ENCODE results near the gene COL26A1.
A peak's percentile ranks its signal among the peaks of the same experiment; 100 is the strongest.
"Not testable (repeated sequence)": the region's sequence is repeated elsewhere in the genome, so short reads cannot be mapped to it uniquely, and the experiment has no call there.

Gene COL26A1

DNA sequence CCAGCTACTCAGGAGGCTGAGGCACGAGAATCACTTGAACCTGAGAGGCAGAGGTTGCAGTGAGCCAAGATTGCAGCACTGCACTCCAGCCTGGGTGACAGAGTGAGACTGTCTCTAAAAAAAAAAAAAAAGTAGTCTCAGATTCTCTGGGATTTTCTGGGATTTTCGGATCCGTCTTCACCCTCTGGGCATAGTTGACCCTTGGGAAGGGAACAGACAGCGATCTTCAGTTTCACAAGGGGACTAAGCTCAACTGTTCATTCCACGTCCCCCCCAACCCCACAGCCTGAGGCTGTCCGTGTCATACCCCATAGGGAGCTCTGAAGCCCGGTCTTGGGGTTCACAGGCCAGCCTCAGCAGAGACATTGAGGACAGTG lies 123.4 kb downstream of the COL26A1 start:
- Histone ChIP-seq H4K12ac (ENCODE audit: low read depth, low read length) (peak overlapping the region; percentile 54), H3K4ac (ENCODE audit: low read depth, low read length) (peak overlapping the region; percentile 74), H4K91ac (ENCODE audit: low read depth, low read length) (peak overlapping the region; percentile 99), H2AK5ac (ENCODE audit: low read length) (peak overlapping the region; percentile 78), H3K79me1 (ENCODE audit: low read length) (peaks cover 33% of the 10 kb centered on the region), H4K8ac (ENCODE audit: low read depth, low read length) (peak overlapping the region; percentile 86), H3K4me2 (ENCODE audit: low read length) (peak overlapping the region; percentile 67), H2BK120ac (ENCODE audit: insufficient read depth, low read length, poor library complexity) (peak overlapping the region; percentile 99), H2BK12ac (ENCODE audit: low read length) (peak overlapping the region; percentile 97), H3K9ac (ENCODE audit: low read length) (peak overlapping the region; percentile 60), H3K18ac (ENCODE audit: low read length) (peak overlapping the region; percentile 96), H3K14ac (ENCODE audit: low read length) (peak overlapping the region; percentile 93), H3K4me1 (ENCODE audit: control insufficient read depth in 1 of 2, insufficient read depth in 2 of 2, low read length in 2 of 2) (peaks cover 20 to 31% of the 10 kb centered on the region in 2 experiments), H3K27ac (ENCODE audit: low read depth, low read length) (peak overlapping the region; percentile 100), H3K79me2 (ENCODE audit: control insufficient read depth, insufficient read depth, low read length, poor library complexity) (peaks cover 10% of the 10 kb centered on the region), H2BK5ac (ENCODE audit: low read depth, low read length, poor library complexity) (peak overlapping the region; percentile 100)
- whole genome bisulfite sequencing (ENCODE audit: extremely low coverage, insufficient coverage, insufficient read length): no CpG with 5 or more reads among the region's 7 CpGs
- H3K36me3 ChIP-seq (ENCODE audit: control insufficient read depth in 1 of 2, insufficient read depth in 2 of 2, low read length in 2 of 2); H2AFZ ChIP-seq (ENCODE audit: insufficient read depth, low read length, poor library complexity); H3K9me3 ChIP-seq (ENCODE audit: insufficient read depth, low read depth, low read length); H3K23ac ChIP-seq (ENCODE audit: low read length); H3K4me3 ChIP-seq (ENCODE audit: low read depth, low read length); H3K27me3 ChIP-seq (ENCODE audit: insufficient read depth, low read length): not testable (repeated sequence)
- peak; percentile 57 to 71 for DNase-seq

DNA sequence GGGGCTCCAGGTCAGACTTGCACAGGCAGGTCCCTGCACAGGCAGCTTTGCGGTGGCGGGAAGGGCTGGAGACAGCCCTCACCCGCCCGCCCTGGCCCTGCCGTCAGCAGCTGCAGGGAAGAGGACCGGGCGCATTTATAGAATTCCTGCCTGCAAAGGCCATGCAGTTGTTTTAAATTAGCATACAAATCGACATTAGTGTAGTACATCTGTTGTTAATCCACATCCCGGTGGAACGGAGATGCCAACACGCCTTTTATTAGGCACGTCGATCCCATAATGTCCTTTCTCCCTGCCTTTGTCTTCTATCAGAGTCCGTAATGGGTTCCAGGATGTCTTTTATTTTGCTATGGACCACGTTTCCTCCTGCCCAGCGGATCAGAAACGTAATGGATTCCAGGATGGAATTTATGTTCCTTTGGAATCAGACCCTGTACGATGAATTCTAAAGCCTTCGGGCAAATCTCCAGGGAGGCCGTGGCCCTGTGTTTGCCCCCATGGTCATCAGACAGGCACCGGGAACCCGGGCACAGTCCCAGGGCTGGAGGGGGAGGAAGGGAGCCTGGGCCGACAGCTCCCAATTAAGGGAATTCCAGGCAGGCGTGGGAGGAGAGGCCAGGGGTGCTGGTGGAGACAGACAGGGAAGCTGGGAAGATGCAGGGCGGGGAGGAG lies 123.9 kb downstream of the COL26A1 start:
- Histone ChIP-seq H3K18ac (ENCODE audit: low read length) (peak overlapping the region; percentile 96), H2BK12ac (ENCODE audit: low read length) (peak overlapping the region; percentile 97), H4K8ac (ENCODE audit: low read depth, low read length) (peak overlapping the region; percentile 86), H3K4me2 (ENCODE audit: low read length) (peak overlapping the region; percentile 67), H3K4me3 (ENCODE audit: low read depth, low read length) (no peak overlapping the region), H3K14ac (ENCODE audit: low read length) (peak overlapping the region; percentile 93), H2BK5ac (ENCODE audit: low read depth, low read length, poor library complexity) (peak overlapping the region; percentile 100), H2BK120ac (ENCODE audit: insufficient read depth, low read length, poor library complexity) (peak overlapping the region; percentile 99), H3K79me1 (ENCODE audit: low read length) (peaks cover 33% of the 10 kb centered on the region), H4K12ac (ENCODE audit: low read depth, low read length) (peak overlapping the region; percentile 54), H2AK5ac (ENCODE audit: low read length) (no peak overlapping the region), H3K36me3 (ENCODE audit: control insufficient read depth in 1 of 2, insufficient read depth in 2 of 2, low read length in 2 of 2) (peaks cover 2 to 8% of the 10 kb centered on the region in 2 experiments), H2AFZ (ENCODE audit: insufficient read depth, low read length, poor library complexity) (no peak overlapping the region), H3K23ac (ENCODE audit: low read length) (no peak overlapping the region), H3K27ac (ENCODE audit: low read depth, low read length) (peak overlapping the region; percentile 100), H3K4ac (ENCODE audit: low read depth, low read length) (peak overlapping the region; percentile 74), H4K91ac (ENCODE audit: low read depth, low read length) (peak overlapping the region; percentile 99), H3K79me2 (ENCODE audit: control insufficient read depth, insufficient read depth, low read length, poor library complexity) (peaks cover 10% of the 10 kb centered on the region), H3K4me1 (ENCODE audit: control insufficient read depth in 1 of 2, insufficient read depth in 2 of 2, low read length in 2 of 2) (peaks cover 20 to 31% of the 10 kb centered on the region in 2 experiments), H3K9ac (ENCODE audit: low read length) (peak overlapping the region; percentile 60), H3K27me3 (ENCODE audit: insufficient read depth, low read length) (no peaks in the 10 kb centered on the region), H3K9me3 (ENCODE audit: insufficient read depth, low read depth, low read length) (no peaks in the 10 kb centered on the region)
- no CpG with 5 or more reads among the region's 25 CpGs for WGBS (ENCODE audit: extremely low coverage, insufficient coverage, insufficient read length)
- DNase-seq: peak; percentile 79 to 80

DNA sequence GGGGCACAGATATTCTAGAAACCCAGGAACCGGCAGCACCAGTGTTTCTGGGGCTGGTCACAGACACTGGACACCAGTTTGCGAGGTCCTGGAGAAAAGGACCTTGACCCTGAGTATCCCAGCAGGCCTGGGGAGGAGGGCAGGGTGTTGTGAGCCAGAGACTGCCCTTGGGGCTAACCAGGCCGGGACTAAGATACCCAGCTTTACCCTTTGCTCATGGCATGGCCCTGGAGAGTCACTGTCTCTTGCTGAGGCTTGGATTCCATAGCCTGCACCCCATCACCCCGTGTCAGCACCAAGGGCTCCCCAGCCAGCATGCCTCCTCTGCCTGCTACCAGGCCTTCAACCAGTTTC lies 124.4 kb downstream of the COL26A1 start:
- no CpG with 5 or more reads among the region's 4 CpGs for WGBS (ENCODE audit: extremely low coverage, insufficient coverage, insufficient read length)
- Histone ChIP-seq H3K14ac (ENCODE audit: low read length) (peak overlapping the region; percentile 90), H2BK12ac (ENCODE audit: low read length) (peak overlapping the region; percentile 81), H3K79me2 (ENCODE audit: control insufficient read depth, insufficient read depth, low read length, poor library complexity) (peaks cover 10% of the 10 kb centered on the region), H2AK5ac (ENCODE audit: low read length) (peak overlapping the region; percentile 96), H3K23ac (ENCODE audit: low read length) (no peak overlapping the region), H3K27ac (ENCODE audit: low read depth, low read length) (peak overlapping the region; percentile 100), H3K27me3 (ENCODE audit: insufficient read depth, low read length) (no peaks in the 10 kb centered on the region), H3K18ac (ENCODE audit: low read length) (peak overlapping the region; percentile 69), H3K9ac (ENCODE audit: low read length) (no peak overlapping the region), H3K4ac (ENCODE audit: low read depth, low read length) (peak overlapping the region; percentile 66), H3K9me3 (ENCODE audit: insufficient read depth, low read depth, low read length) (no peaks in the 10 kb centered on the region), H3K36me3 (ENCODE audit: control insufficient read depth in 1 of 2, insufficient read depth in 2 of 2, low read length in 2 of 2) (peaks cover 2 to 8% of the 10 kb centered on the region in 2 experiments), H2AFZ (ENCODE audit: insufficient read depth, low read length, poor library complexity) (peak overlapping the region; percentile 7), H3K79me1 (ENCODE audit: low read length) (peaks cover 36% of the 10 kb centered on the region), H3K4me2 (ENCODE audit: low read length) (peak overlapping the region; percentile 67), H4K8ac (ENCODE audit: low read depth, low read length) (peak overlapping the region; percentile 63), H2BK120ac (ENCODE audit: insufficient read depth, low read length, poor library complexity) (peak overlapping the region; percentile 96), H2BK5ac (ENCODE audit: low read depth, low read length, poor library complexity) (peak overlapping the region; percentile 86), H4K91ac (ENCODE audit: low read depth, low read length) (peak overlapping the region; percentile 99), H4K12ac (ENCODE audit: low read depth, low read length) (peak overlapping the region; percentile 4), H3K4me3 (ENCODE audit: low read depth, low read length) (no peak overlapping the region), H3K4me1 (ENCODE audit: control insufficient read depth in 1 of 2, insufficient read depth in 2 of 2, low read length in 2 of 2) (peaks cover 23 to 34% of the 10 kb centered on the region in 2 experiments)
- no peak for DNase-seq

DNA sequence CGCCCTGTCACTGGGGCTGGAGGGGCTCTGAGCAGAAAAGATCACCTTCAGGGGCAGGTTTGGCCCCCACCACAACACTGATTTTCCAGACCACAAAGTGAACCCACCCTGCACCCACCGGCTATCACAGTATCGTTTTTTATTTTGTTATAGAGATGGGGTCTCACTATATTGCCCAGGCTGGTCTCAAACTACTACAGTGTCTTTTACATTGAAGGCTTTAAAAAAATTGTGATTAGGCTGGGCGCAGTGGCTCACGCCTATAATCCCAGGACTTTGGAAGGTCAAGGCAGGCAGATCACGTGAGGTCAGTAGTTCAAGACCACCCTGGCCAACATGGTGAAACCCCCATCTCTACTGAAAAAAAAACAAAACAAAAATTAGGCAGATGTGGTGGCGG lies 125.1 kb downstream of the COL26A1 start:
- Histone ChIP-seq H2BK120ac (ENCODE audit: insufficient read depth, low read length, poor library complexity) (peak overlapping the region; percentile 96), H3K23ac (ENCODE audit: low read length) (no peak overlapping the region), H3K79me1 (ENCODE audit: low read length) (peaks cover 36% of the 10 kb centered on the region), H4K8ac (ENCODE audit: low read depth, low read length) (peak overlapping the region; percentile 63), H3K9ac (ENCODE audit: low read length) (no peak overlapping the region), H3K4me1 (ENCODE audit: control insufficient read depth in 1 of 2, insufficient read depth in 2 of 2, low read length in 2 of 2) (peaks cover 23 to 34% of the 10 kb centered on the region in 2 experiments), H3K18ac (ENCODE audit: low read length) (peak overlapping the region; percentile 69), H3K4ac (ENCODE audit: low read depth, low read length) (peak overlapping the region; percentile 66), H3K27me3 (ENCODE audit: insufficient read depth, low read length) (no peaks in the 10 kb centered on the region), H2AFZ (ENCODE audit: insufficient read depth, low read length, poor library complexity) (peak overlapping the region; percentile 7), H2BK5ac (ENCODE audit: low read depth, low read length, poor library complexity) (peak overlapping the region; percentile 86), H2AK5ac (ENCODE audit: low read length) (peak overlapping the region; percentile 96), H4K91ac (ENCODE audit: low read depth, low read length) (peak overlapping the region; percentile 99), H3K4me3 (ENCODE audit: low read depth, low read length) (no peak overlapping the region), H2BK12ac (ENCODE audit: low read length) (peak overlapping the region; percentile 81), H3K9me3 (ENCODE audit: insufficient read depth, low read depth, low read length) (no peaks in the 10 kb centered on the region), H3K36me3 (ENCODE audit: control insufficient read depth in 1 of 2, insufficient read depth in 2 of 2, low read length in 2 of 2) (peaks cover 2 to 8% of the 10 kb centered on the region in 2 experiments), H3K14ac (ENCODE audit: low read length) (peak overlapping the region; percentile 90), H3K79me2 (ENCODE audit: control insufficient read depth, insufficient read depth, low read length, poor library complexity) (peaks cover 10% of the 10 kb centered on the region), H3K4me2 (ENCODE audit: low read length) (no peak overlapping the region), H3K27ac (ENCODE audit: low read depth, low read length) (peak overlapping the region; percentile 100), H4K12ac (ENCODE audit: low read depth, low read length) (peak overlapping the region; percentile 4)
- no CpG with 5 or more reads among the region's 7 CpGs for WGBS (ENCODE audit: extremely low coverage, insufficient coverage, insufficient read length)
- no peak for DNase-seq
